ENCODE measurements around the gene RAB3GAP2.
A peak's percentile ranks its signal among the peaks of the same experiment; 100 is the strongest.

Gene RAB3GAP2

DNA sequence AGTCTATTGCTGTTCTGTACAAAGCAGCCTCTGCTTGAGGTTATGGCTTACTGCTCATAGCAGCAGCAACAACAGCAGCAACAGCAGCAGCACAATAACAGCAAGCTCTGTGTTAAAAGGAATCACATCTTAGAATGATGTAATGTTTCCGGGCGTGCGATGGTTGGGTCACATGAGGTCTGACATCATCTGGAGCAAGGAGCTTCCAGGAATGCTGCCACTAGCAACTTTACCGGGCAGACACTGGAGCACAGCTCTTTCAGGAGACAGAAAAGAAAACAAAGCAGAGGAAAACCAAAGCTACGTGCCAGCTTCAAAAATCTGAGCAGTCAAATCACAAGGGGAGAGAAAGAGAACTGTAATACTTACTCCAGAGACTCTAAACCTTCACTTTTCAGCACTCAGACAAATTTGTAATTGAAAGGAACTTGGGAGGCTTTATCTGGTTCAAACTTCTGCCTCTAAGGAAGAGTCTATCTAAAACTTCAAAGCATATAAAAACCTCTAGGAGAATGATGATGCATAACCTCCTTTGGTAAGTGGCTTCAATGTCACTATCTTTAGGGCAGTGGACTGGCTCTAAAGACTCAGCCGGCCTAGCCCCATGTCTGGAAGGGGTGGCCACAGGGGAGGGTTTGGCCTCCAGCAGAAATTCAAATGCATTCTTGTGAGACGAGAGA lies 28.3 kb upstream of the RAB3GAP2 start:
- TF ChIP-seq, protein P1, sequence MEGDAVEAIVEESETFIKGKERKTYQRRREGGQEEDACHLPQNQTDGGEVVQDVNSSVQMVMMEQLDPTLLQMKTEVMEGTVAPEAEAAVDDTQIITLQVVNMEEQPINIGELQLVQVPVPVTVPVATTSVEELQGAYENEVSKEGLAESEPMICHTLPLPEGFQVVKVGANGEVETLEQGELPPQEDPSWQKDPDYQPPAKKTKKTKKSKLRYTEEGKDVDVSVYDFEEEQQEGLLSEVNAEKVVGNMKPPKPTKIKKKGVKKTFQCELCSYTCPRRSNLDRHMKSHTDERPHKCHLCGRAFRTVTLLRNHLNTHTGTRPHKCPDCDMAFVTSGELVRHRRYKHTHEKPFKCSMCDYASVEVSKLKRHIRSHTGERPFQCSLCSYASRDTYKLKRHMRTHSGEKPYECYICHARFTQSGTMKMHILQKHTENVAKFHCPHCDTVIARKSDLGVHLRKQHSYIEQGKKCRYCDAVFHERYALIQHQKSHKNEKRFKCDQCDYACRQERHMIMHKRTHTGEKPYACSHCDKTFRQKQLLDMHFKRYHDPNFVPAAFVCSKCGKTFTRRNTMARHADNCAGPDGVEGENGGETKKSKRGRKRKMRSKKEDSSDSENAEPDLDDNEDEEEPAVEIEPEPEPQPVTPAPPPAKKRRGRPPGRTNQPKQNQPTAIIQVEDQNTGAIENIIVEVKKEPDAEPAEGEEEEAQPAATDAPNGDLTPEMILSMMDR (IDR thresholded peaks at IDR 0.05; ENCODE audit: insufficient read depth, low read length, missing control alignments) = no peak
- ChIA-PET POLR2A (interaction anchor here (0.9 kb wide), 1 partner anchor 21 kb away, joined by 3 read pairs; no protein-coding TSS in a partner anchor), CTCF (interaction anchor here (1.2 kb wide), 1 partner anchor 433 kb away, joined by 3 read pairs; no protein-coding TSS in a partner anchor)
- H3K4me3 ChIP-seq (ENCODE audit: low read depth, low read length) = peak overlapping the region; percentile 26
- DNase-seq (ENCODE audit: low read depth, low spot score) = peak; percentile 77

DNA sequence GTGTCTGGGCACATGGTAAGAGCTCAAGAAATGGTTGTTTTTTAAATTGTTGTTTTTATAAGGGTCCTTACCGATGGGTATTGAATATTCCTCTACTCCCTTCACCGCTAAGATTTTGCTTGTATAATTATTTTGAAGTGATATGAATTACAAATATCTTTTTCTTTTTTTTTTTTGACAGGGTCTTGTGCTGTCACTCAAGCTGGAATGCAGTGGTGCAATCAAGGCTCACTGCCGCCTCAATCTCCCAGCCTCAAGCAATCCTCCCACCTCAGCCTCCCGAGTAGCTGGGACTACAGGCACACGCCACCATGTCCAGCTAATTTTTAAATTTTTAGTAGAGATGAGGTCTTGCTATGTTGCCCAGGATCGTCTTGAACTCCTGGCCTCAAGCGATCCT lies 27.1 kb upstream of the RAB3GAP2 start:
- TF ChIP-seq, protein P1 (IDR thresholded peaks at IDR 0.05; ENCODE audit: insufficient read depth, low read length, missing control alignments) = no peak
- no peak overlapping the region for H3K4me3 ChIP-seq (ENCODE audit: low read depth, low read length)
- ChIA-PET CTCF (interaction anchor here (1.2 to 5.1 kb wide), 3 partner anchors 8 to 434 kb away, joined by 3 to 45 read pairs (median 4); no protein-coding TSS in a partner anchor), POLR2A (no interaction called here)
- no peak for DNase-seq (ENCODE audit: low read depth, low spot score)

DNA sequence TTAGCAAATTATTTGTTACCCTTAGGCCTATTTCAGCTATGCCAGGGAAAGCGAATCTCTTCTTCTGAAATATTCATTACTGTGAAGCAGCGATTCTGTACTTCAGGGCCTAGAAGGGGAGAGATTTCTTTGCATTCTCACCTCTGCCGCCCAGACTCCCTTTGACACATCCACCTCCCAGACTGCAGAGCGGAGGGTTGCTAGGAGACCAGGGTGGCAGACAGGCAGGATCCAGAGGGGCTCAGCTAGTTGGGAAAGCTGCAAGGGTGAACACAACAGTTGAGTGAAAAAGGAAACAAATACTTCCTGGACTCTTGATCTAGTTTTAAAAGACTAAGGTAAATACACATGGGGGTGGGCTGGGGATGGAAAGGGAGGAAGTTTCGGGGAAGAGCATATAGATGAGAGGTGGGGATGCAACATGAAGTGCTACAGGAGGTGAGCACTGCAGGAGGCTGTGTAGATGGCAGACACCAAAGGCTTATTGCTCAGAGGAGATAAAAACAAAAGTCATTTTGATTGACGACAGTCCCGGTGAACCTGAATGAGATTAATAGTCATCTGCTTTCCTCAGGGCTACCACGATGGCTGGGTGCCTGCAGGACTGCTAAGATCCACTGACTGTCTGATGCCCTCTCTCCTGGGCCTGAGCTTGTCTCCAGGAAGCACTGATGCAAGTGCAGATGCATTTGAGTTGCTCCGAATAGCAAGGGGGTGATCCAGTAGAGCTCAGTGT lies 26.4 kb upstream of the RAB3GAP2 start:
- no peak overlapping the region for H3K4me3 ChIP-seq (ENCODE audit: low read depth, low read length)
- CTCF ChIA-PET = interaction anchor here (0.6 to 5.1 kb wide), 4 partner anchors 8 to 435 kb away, joined by 3 to 45 read pairs (median 7); no protein-coding TSS in a partner anchor
- TF ChIP-seq, protein P1 (IDR thresholded peaks at IDR 0.05; ENCODE audit: insufficient read depth, low read length, missing control alignments) = no peak
- POLR2A ChIA-PET = no interaction called here
- DNase-seq (ENCODE audit: low read depth, low spot score) = no peak

DNA sequence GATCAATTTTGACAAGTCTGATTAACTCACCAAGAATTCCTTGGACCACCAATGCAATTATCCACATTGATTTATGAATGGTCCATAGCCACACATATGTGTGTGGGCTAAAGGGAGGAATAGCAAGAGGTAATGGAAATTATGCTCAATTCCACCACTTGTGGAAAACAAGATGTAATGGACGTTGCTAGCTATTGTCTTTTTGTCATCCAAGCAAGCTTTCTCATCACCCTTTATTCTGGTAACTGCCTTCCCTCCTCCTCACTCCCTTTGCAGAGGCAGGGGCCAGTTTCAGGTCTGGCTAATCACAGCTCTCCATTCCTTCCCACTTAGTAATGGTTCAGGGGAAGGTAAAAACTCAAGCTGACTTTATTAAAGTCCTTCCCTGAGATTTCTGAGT lies 24.7 kb upstream of the RAB3GAP2 start:
- DNase-seq (ENCODE audit: low read depth, low spot score) = no peak
- POLR2A ChIA-PET = interaction anchor here (0.6 kb wide), 1 partner anchor 1665 kb away, joined by 3 read pairs; no protein-coding TSS in a partner anchor
- CTCF ChIA-PET = interaction anchor here (0.6 to 5.1 kb wide), 10 partner anchors 11 to 480 kb away, joined by 3 to 45 read pairs (median 4); partner anchors contain the start of gene RAB3GAP2
- H3K4me3 ChIP-seq (ENCODE audit: low read depth, low read length) = no peak overlapping the region
- TF ChIP-seq, protein P1 (IDR thresholded peaks at IDR 0.05; ENCODE audit: insufficient read depth, low read length, missing control alignments) = no peak

DNA sequence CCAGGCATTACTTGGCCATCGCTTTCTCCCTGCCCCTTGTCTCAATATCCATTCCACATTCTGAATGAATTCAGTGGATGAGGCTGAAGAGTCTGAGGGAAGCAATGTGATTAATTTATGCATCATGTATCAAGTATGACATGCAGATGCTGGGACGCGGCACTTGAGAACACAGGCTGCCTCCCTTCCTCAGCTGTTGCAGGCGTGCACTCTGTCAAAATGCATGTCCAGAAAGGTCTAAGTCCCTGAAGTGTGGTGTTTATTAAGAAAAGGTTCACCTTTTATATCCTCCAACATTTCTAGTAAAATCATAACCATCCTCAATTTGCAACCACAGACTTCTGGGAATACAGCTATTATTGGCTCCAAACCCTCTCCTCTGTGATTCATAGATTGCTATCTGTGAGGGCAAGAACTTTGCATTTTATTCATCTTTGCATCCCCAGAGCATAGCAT lies 22.6 kb upstream of the RAB3GAP2 start:
- ChIA-PET POLR2A (no interaction called here), CTCF (interaction anchor here (1.1 to 5.1 kb wide), 7 partner anchors 9 to 488 kb away, joined by 3 to 45 read pairs (median 7); no protein-coding TSS in a partner anchor)
- H3K4me3 ChIP-seq (ENCODE audit: low read depth, low read length) = no peak overlapping the region
- TF ChIP-seq, protein P1 (IDR thresholded peaks at IDR 0.05; ENCODE audit: insufficient read depth, low read length, missing control alignments) = no peak
- DNase-seq (ENCODE audit: low read depth, low spot score) = no peak

DNA sequence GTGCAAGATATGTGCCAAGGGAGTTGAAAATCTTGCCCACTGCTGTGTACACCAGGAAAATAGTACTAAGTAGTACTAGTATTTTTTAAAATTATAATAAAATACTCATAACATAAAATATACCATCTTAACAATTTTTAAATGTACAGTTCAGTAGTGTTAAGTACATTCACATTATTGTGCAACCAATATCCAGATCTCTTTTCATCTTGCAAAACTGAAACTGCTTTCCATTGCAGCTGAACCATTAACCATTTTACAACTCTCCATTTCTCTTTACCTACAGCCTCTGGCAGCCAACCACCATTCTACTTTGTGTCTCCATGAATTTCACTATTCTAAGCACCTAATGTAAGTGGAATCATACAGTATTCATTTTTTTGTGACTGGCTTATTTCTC lies 19.3 kb upstream of the RAB3GAP2 start:
- TF ChIP-seq, protein P1 (IDR thresholded peaks at IDR 0.05; ENCODE audit: insufficient read depth, low read length, missing control alignments) = no peak
- ChIA-PET CTCF (no interaction called here), POLR2A (no interaction called here)
- DNase-seq (ENCODE audit: low read depth, low spot score) = no peak
- H3K4me3 ChIP-seq (ENCODE audit: low read depth, low read length) = no peak overlapping the region
